Endothelial cell of hepatic sinusoid (primary cell): ENCODE data around the gene ZNF488.
"Not testable (repeated sequence)": the region's sequence is repeated elsewhere in the genome, so short reads cannot be mapped to it uniquely, and the experiment has no call there.

ENCODE experiments used
- in situ Hi-C: cut with HindIII; loops from 2 replicates; pipeline ENCODE4 v1.10.0; 2017; ENCODE audit warnings: low sequenced_read_pairs

ZNF488 gene

GRCh38 chr10:47386104-47386503, 2.0 kb upstream of the ZNF488 start:
- in situ Hi-C loops: not testable (repeated sequence)

- in situ Hi-C loops: no loop called here
Measured at GRCh38 chr10:47383261-47384147, 589 bp downstream of the ZNF488 start.

DNA sequence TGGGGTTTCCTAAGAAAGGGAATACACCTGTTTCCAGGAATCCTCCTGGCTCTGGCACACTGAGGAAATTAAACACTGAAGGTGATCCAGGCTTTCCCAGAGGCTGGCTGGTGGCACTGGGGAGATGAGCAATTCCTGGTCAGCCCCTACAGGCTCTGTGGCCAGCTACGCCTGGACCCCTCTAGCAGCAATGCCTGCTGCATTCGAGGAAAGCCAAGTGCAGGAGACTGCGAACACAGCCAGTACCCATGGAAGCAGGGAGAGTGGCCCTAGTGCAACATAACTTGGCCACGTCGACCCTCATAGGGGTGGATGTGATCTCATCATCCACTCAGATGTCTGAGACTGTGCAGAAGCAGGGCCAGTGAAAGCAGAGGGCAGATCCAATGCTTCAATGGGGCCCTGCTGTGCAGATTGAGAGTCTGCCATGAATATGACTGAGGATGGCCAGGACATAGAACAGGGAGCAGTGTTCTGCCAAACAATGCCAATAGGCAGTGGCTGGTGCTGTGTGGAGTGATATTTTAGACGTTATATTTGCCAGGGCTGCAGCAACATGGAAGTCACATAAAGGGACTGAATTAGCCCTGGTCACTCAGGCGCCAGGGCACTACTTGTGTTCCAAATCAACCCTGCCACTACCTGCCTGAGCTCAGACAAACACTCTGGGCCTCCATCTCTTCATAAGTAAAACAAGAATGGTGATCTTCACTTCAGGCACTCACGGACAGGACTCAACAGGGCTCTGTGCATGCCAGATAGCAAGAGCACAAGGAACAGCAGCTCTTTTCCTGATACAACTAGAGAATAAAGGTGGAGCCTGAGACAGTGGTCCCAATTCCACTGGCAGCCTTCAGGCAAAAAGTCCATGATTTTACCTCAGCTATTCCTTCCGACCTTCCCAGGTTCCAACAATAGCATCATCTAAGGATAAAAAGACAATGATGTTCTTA, 2.4 kb downstream of the ZNF488 start:
- in situ Hi-C loops: no loop called here

- in situ Hi-C loops: no loop called here
Measured at GRCh38 chr10:47381103-47381395, 3.0 kb downstream of the ZNF488 start.

DNA sequence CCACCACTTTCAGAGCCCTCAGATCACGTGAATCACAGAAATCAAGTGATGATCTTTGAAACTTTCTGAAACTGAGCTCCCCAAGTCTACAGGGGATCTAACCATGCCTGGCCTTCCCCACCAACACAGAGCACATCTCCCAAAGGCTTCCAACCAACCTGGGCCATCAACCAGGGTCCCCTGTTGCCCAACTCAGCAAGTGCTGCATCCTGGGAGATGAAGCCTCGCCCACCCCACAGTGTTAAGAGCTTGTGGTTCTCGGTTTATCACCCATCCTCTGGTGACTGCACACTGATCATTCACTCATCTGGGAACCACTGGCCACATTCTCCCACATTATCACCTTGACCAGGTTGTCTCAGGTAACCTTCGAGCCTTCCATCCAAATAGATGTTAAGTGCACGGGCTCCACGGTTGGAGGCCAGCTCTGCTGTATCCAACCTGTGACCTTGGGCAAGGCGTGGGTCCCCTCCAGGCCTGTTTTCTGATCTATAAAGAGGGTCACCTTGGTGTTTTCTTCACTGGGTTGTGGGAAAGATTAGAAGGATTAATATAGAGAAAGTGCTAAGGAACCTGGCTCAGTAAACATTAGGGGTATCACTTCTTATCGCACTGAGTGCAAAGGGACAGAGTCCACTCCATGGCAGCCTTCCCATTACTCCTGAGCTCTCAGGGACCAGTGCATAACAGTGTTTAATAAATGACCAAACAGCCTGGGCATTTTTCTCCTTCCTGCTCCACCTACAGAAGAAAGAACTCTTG, 3.6 kb downstream of the ZNF488 start:
- in situ Hi-C loops: no loop called here

- in situ Hi-C loops: no loop called here
Measured at GRCh38 chr10:47379901-47380300, 4.2 kb downstream of the ZNF488 start.

GRCh38 chr10:47379445-47379785, 4.7 kb downstream of the ZNF488 start:
- in situ Hi-C loops: no loop called here

- in situ Hi-C loops: no loop called here
Measured at GRCh38 chr10:47378606-47379444, 5.3 kb downstream of the ZNF488 start.

GRCh38 chr10:47378183-47378510, 5.9 kb downstream of the ZNF488 start:
- in situ Hi-C loops: no loop called here

DNA sequence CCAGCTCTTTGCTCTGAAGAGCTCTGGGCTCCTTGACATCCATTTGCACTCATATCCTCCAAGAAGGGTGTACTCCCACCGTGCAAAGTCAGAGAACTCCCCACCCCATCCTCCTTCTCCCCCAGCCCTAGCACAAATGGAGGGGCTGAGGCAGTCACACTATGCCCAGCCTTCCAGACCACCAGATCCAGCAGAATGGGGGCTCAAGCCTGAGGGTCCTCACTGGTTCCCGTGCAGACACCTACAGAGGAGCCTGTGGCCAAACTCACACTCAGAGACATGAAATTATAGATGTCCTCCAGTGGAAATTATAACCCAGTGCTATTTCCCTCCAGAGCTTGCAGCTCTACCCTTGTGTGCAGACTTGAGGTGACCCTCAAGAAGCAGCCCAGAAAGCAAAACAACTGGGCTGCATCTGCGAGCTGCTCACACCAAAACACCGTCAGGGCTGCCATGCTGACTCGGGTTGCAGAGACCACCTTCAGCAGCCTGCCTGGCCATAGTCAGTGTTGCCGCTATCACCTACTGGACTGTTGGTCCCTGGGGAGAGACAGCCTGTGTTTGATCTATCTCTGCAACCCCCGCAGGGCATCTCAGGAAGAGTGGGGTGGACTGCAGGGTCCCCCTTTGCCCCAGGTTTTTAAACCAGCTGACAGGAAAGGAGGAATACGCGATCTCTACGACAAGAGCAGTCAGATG, 7.4 kb downstream of the ZNF488 start:
- in situ Hi-C loops: no loop called here

DNA sequence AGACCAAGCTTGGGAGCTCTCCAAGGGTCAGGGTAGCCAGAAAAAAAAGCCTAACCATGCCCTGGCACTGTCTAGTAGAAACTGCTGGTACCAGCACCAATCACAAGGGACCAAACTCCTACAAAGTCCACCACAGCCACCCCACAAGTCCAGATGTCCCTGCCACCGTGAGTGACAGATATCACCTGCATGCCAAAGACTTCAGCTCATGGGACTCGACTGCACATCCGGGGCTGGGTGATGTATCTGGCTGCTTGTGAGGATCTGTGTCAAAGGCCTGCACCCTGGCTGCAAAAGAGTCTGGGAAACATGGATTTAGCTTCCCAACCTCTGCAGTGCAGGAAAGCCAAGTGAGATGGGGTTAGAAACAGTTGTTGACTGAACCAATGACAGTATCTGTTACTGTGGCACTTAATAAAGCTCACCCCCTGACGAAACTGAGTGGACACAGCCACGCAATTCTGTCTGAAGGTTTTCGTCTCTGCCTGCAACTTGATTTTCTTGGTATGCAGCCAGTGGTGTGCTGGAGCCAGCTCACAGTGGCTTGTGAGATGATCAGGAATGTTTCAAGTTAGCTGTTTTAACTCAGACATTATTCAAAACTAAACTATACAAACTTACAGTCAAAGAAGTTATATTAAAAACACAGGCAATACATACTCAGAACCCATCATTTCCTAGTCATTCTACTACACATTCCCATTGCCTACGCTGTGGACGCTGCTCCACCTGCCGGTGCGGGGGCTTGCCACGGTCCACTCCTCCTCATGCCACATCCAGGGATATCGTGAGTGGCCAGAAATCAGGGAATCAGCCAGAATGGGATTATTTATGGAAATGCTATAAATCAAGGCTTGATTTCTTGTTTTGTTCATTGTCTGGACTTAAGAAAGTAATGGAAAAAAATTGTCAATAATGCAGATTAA, 9.2 kb downstream of the ZNF488 start:
- in situ Hi-C loops: loop anchor here (5.0 kb wide), 1 partner anchor 47 kb away; no protein-coding TSS in a partner anchor

DNA sequence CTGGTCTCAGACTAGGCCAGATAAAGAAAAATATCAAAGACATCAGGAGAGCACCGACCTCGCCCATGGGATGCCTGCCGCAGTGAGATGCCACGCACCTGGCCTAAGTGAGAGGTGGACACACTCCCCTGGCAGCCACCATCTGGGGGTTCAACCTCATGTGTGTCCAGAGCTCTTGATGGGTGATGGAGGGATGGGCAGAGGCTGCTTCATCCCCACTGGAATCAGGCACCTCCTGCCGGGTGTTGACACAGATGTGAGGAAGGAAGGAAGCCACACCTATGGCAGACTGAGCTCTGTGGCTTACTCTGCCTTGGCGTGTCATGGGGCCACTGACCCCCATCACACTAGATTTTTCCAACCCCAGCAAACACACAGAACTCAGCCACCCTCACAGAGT, 11.4 kb downstream of the ZNF488 start:
- in situ Hi-C loops: loop anchor here (5.0 kb wide), 1 partner anchor 50 kb away; no protein-coding TSS in a partner anchor

DNA sequence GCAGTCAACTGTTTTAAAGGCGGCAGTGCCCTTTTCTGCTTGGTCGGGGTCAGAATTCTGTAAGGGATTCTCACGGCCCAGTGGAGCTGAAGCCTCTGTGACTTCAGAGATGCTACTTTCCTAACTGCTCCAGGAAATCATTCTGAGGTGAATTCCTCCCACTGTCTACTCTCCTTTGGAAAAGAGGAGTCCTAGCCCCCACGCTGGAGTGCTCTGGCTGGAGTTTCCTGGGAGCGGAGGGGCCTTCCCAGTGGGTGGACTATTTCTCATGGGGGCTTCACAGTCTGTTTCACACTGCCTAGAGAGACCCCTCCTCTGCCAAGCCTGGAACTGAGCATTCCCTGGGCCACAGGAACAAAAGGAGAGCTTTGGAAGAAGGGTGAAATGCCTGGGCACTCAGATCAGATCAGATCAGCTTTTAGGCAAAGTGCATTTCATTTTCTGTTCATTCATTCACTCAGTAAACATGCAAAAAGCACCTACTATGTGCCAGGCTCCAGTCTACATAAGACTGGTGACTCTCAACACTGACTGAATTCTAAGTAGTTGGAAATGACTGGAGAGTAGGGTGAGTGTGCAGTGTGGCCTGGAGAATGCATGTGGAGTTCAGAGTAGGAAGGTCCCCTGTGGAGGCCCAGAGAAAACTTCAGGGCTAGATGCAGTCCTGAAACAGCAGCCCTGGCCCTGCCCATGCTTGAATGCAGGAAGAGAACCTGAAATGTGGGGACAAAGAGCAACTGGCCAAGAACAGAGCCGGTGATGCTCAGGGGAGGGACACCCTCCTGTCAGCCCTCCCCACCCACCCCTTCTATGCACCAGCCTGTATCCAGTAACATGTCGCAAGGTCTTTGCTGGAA, 12.2 kb downstream of the ZNF488 start:
- in situ Hi-C loops: loop anchor here (5.0 kb wide), 1 partner anchor 50 kb away; no protein-coding TSS in a partner anchor

DNA sequence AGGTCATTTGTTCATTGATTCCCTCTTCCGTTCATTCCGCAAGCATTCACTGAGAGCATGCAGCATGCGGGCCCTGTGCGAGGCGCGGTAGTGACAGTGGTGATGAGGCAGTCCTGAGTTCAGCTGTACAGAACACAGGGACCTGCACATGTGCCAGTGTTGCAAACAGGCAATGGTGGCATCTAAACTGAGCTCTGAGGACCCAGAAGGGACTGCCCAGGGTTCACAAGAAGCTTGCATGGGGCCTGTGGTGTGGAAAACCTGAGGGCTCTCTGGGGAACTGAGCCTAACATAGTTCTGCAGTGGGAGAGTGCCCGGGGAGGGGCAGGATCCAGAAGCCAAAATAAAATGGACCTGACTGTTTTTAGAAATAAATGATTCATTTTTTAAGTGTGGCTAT, 13.2 kb downstream of the ZNF488 start:
- in situ Hi-C loops: loop anchor here (5.0 kb wide), 1 partner anchor 51 kb away; no protein-coding TSS in a partner anchor

DNA sequence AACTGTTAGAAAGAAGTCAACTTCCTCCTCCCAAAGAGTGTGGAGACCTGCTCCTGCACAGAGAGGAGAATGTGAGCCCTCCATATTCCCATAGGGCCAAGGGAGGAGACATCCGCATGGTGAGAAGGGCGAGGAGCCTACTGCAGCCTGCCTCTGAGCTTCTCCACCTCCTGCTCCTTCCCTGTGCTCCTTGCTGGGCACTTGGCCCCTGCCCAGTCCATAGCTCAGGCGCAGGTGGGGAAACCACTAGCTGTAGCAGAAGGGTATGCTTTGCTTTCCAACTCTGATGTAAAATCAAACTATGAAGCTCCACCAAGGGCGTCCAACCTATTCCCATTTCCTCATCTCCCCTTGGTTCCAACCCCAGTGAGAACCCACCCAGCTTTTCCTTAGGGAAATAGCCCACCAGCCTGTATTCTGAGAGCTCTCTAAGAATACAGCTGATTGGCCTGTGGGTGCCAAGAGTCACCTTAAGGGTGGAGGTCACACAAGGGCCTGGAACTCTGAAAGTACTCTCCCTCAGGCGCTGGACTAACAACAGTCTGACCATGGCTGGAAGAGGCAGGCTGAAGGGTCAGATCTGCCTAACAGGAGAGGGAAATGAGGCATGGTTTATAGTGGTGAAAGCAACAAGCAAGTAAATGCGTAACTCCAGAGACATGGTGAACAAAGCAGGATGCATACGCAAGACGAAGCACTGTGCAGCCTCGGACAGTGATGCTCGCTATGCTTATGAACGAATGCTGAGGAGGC, 13.9 kb downstream of the ZNF488 start:
- in situ Hi-C loops: loop anchor here (5.0 kb wide), 1 partner anchor 52 kb away; no protein-coding TSS in a partner anchor

DNA sequence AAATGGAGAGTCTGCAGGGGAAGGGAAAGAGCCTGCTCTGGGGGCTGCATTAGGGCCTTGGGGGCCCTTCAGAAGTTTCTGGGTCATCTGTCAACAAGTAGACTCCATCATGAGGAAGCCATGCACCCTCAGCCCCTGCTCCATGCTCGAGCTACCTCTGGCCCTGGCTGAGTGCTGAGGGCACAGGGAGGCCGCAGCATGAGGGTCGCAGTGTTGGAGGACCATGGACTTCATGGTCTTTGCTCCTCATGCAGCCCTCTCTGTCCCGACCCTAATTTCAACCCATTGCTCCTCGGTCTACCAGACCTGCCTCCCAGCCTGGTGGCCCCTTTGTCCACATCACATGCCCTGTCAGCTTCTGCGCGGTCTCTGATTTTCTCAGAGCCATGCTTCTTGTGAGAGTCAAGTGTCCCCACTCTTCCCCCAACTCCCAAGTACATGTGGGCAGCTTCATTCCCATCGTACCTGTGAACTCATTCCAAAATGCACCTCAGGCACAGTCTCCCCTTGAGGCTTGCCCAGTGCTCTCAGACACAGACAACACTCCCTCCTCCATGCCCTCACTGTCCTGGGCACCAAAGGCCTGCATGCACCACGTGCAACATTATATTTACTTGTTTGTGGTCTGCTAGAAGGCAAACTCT, 14.7 kb downstream of the ZNF488 start:
- in situ Hi-C loops: no loop called here
